ENCODE data around the gene SLC9C2.

DNA sequence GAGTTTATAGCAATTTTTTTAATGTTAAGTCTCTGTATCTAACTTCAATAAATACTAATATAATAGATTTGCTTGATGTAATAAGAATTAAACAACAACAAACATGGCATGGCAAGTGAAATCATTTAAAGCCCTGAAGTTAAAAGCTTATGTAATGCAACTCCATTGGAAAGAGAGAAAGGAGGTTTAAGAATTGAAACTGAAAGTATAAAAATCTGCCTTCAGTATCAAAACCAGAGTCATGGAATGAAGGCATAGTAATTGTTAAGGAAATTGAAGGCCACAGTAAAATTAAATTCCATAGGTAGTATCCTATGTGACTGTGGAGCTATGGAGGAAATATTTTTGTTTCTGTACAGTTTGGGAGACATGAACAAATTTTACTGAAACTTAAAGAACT, 70.6 kb downstream of the SLC9C2 start:
- TF ChIP-seq POLR2A (IDR thresholded peaks at IDR 0.05), result no peak
- TF ChIP-seq EP300 (IDR thresholded peaks at IDR 0.05), result no peak
